ENCODE results near the gene ZC3H13. TPM values are rescaled to one million over a fixed set of nuclear protein-coding genes. Genes with fewer than 3 reads are reported as not detected.

ZC3H13 gene
- total and polyA plus RNA-seq, 2 of the 8 experiments (the other 6 are each of a cell fraction or from before 2014, with no cell fraction given), result 5.1 to 57.8 TPM

DNA sequence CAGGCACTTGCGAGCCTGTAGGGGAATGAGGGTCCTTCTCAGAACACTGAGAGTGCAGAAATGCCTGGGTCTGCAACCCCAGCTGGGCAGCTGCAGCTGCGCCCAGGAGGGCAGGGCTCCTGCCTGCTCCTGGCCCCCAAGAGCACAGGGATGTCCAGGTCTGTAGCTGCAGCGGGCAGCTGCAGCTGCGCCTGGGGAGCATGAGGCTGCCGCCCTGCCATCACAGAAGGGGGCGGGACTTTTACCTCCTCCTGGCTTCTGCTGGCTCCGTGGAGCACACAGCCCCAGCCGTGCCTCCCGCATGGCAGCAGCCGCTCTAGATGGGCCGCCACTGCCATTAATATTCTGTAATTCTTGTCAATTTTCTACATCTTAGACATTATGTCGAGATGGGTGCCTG lies 34.4 kb upstream of the ZC3H13 start:
- Histone ChIP-seq H4K91ac (replicated peaks; ENCODE audit: insufficient read length, low read length) (no peak overlapping the region), H3K23me2 (ENCODE audit: low read depth, low read length) (no peaks in the 10 kb centered on the region), H3K27ac (ENCODE audit: low read depth, low read length) (no peak overlapping the region), H3K79me2 (ENCODE audit: control insufficient read depth in 1 of 2, insufficient read depth in 2 of 2, low read length in 2 of 2) (no peaks in the 10 kb centered on the region), H2BK5ac (ENCODE audit: low read depth, low read length) (no peak overlapping the region), H2AFZ (ENCODE audit: low read length) (no peak overlapping the region), H3K9me3 (ENCODE audit: insufficient read depth in 2 of 2, low read depth in 1 of 2, low read length in 1 of 2) (peaks cover 0 to 7% of the 10 kb centered on the region in 2 experiments; a peak in 1 of 4 replicates), H3K18ac (ENCODE audit: extremely low read depth, low read length) (no peak overlapping the region), H3K4ac (replicated peaks; ENCODE audit: insufficient read length, low read depth, low read length) (no peak overlapping the region), H3K4me1 (replicated peaks in 1 of 4; ENCODE audit: control insufficient read depth in 3 of 4, insufficient read depth in 4 of 4, low read length in 3 of 4) (no peaks in the 10 kb centered on the region), H2AK5ac (ENCODE audit: low read depth, low read length) (no peak overlapping the region), H4K20me1 (replicated peaks in 1 of 2; ENCODE audit: control insufficient read depth in 1 of 2, insufficient read depth in 2 of 2, low read length in 2 of 2) (no peaks in the 10 kb centered on the region), H4K8ac (ENCODE audit: extremely low read depth, insufficient read depth, low read length) (no peak overlapping the region), H3K79me1 (ENCODE audit: low read depth, low read length) (no peaks in the 10 kb centered on the region), H2BK15ac (ENCODE audit: low read length) (no peak overlapping the region), H2BK20ac (ENCODE audit: low read length) (no peak overlapping the region), H3K9ac (replicated peaks in 1 of 4; ENCODE audit: extremely low read depth in 1 of 4, low read depth in 3 of 4, low read length in 3 of 4) (no peak overlapping the region), H3K4me3 (ENCODE audit: extremely low read depth in 1 of 4, insufficient read depth in 2 of 4, low read depth in 3 of 4, low read length in 4 of 4) (no peak overlapping the region), H2BK120ac (replicated peaks; ENCODE audit: low read depth, low read length) (no peak overlapping the region), H2BK12ac (ENCODE audit: low read depth, low read length) (no peak overlapping the region), H3K56ac (replicated peaks; ENCODE audit: insufficient read length, low read depth, low read length) (no peak overlapping the region), H3K23ac (ENCODE audit: insufficient read length) (no peak overlapping the region), H3K36me3 (ENCODE audit: control insufficient read depth in 2 of 4, insufficient read depth in 4 of 4, low read length in 3 of 4) (no peaks in the 10 kb centered on the region), H3K4me2 (ENCODE audit: insufficient read depth in 1 of 2, low read depth in 2 of 2, low read length in 2 of 2) (no peak overlapping the region), H4K5ac (ENCODE audit: insufficient read length, low read depth, low read length) (no peak overlapping the region), H3K27me3 (replicated peaks in 1 of 4; ENCODE audit: control insufficient read depth in 3 of 4, extremely low read depth in 1 of 4, insufficient read depth in 3 of 4, low read length in 3 of 4) (no peaks in the 10 kb centered on the region), H3K14ac (ENCODE audit: insufficient read length) (no peak overlapping the region)
- CTCF ChIA-PET (ENCODE audit: partially characterized antibody), result no interaction called here
- WGBS, 2 experiments (ENCODE audit: extremely low coverage in 1 of 2, insufficient coverage in 1 of 2, insufficient read length in 1 of 2, insufficient replicate concordance in 2 of 2, low coverage in 1 of 2, low lambda C conversion rate in 2 of 2, missing lambda C conversion rate in 1 of 2), result 93% methylated on average over 12 of the region's 12 CpGs; no CpG with 5 or more reads in 1 of the 2 experiments
- TF ChIP-seq SIN3A (conservative IDR thresholded peaks at IDR 0.05 in 1 of 2, IDR thresholded peaks at IDR 0.05 in 1 of 2; ENCODE audit: low read depth in 1 of 2, low read length in 2 of 2), result no peak
- no peak for TF ChIP-seq SP1 (IDR thresholded peaks at IDR 0.05; ENCODE audit: low read depth, low read length)
- TF ChIP-seq, protein P1, sequence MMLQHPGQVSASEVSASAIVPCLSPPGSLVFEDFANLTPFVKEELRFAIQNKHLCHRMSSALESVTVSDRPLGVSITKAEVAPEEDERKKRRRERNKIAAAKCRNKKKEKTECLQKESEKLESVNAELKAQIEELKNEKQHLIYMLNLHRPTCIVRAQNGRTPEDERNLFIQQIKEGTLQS (IDR thresholded peaks at IDR 0.05; ENCODE audit: insufficient read depth, low read depth, low read length), result no peak
- no peak for TF ChIP-seq JUN (IDR thresholded peaks at IDR 0.05; ENCODE audit: low read depth, low read length)
- TF ChIP-seq GABPA (IDR thresholded peaks at IDR 0.05; ENCODE audit: borderline replicate concordance, insufficient read depth, low read length), result no peak
- no peak for TF ChIP-seq HDAC6 (IDR thresholded peaks at IDR 0.05; ENCODE audit: low read depth, low read length)
- no peak for TF ChIP-seq CEBPB (IDR thresholded peaks at IDR 0.05; ENCODE audit: low read depth, low read length)
- no peak for TF ChIP-seq GTF2F1 (IDR thresholded peaks at IDR 0.05; ENCODE audit: borderline replicate concordance, low read depth, low read length)
- no peak for TF ChIP-seq KDM5A (IDR thresholded peaks at IDR 0.05; ENCODE audit: low read length)
- no peak for TF ChIP-seq SIX5 (IDR thresholded peaks at IDR 0.05; ENCODE audit: low read depth, low read length)
- TF ChIP-seq BCL11A (IDR thresholded peaks at IDR 0.05; ENCODE audit: low read depth in 2 of 2, low read length in 2 of 2), result no peak
- TF ChIP-seq SRF (IDR thresholded peaks at IDR 0.05; ENCODE audit: low read depth, low read length), result no peak
- no peak for TF ChIP-seq NANOG (IDR thresholded peaks at IDR 0.05; ENCODE audit: insufficient read depth, low read depth, low read length, poor library complexity, severe bottlenecking)
- TF ChIP-seq KDM4A (IDR thresholded peaks at IDR 0.05; ENCODE audit: low read depth, low read length, severe bottlenecking), result no peak
- POLR2A ChIA-PET (ENCODE audit: partially characterized antibody), result no interaction called here
- DNase-seq (ENCODE audit: low read depth in 1 of 2, low spot score in 2 of 2) (no peak), FAIRE-seq (no peak)

Measured in H1 (cell line).